Measurements from ENCODE around the gene ANKLE1.

GRCh38 chr19:17325133-17325532 lies 43.4 kb downstream of the ANKLE1 start:
- TF ChIP-seq REST (IDR thresholded peaks at IDR 0.05; ENCODE audit: insufficient read depth in 1 of 2, low read depth in 2 of 2, low read length in 2 of 2) = no peak
- no peak for TF ChIP-seq SIN3A (IDR thresholded peaks at IDR 0.05; ENCODE audit: borderline replicate concordance, insufficient read depth, low read length)
- no peak for TF ChIP-seq POLR2AphosphoS5 (IDR thresholded peaks at IDR 0.05; ENCODE audit: low read depth, low read length)
- no peak for TF ChIP-seq TAF1 (IDR thresholded peaks at IDR 0.05; ENCODE audit: borderline replicate concordance, insufficient read depth, low read length)
- TF ChIP-seq FOXP2 (optimal IDR thresholded peaks at IDR 0.05; ENCODE audit: borderline replicate concordance, extremely low read depth, extremely low read length, insufficient read depth) = no peak
